HG02610 (cell line): ENCODE data around the gene ANKRD27.
"Not testable (repeated sequence)": the region's sequence is repeated elsewhere in the genome, so short reads cannot be mapped to it uniquely, and the experiment has no call there.

ENCODE experiments used
- ATAC-seq: cut with Tn5 transposase; IDR thresholded peaks from one replicate; pipeline ENCODE4 v1.9.1; 2021; ENCODE audit warnings: mild to moderate bottlenecking, moderate library complexity; ENCODE audit not compliant: unreplicated experiment

Gene ANKRD27

DNA sequence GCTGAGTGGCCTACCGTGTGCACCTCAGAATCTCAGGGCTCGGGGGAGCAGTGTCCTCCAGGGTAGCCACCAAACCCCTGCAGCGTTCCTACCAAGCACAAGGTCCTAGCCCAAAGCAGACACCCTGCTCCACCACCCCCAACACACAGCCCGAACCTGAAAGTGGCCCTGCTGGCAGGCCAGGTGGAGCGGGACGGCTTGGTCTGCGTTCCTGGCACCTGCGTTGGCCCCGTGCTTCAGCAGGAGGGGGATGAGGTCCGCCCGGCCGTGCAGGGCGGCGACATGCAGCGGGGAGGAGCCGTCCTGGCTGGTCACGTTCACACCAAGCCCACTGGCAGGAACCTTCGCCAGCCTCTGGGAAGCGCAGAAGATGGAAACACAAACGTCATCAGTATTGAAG is 67.5 kb downstream of the ANKRD27 start:
- ATAC-seq, result no peak

DNA sequence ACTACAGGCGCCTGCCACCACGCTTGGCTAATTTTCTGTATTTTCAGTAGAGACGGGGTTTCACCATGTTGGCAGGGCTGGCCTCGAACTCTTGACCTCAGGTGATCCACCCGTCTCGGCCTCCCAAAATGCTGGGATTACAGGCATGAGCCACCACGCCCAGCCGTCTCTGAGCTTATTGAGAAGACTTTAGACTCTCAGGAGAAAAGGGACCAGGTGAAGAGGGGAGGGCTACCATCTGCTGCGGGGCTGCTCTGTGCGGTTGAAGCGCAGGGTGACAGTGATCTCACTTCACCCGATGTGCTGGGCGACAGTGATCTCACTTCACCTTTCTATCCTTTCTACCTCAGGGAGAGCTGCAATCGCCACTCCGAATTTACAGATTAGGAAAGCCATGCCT is 68.7 kb downstream of the ANKRD27 start:
- no peak for ATAC-seq

DNA sequence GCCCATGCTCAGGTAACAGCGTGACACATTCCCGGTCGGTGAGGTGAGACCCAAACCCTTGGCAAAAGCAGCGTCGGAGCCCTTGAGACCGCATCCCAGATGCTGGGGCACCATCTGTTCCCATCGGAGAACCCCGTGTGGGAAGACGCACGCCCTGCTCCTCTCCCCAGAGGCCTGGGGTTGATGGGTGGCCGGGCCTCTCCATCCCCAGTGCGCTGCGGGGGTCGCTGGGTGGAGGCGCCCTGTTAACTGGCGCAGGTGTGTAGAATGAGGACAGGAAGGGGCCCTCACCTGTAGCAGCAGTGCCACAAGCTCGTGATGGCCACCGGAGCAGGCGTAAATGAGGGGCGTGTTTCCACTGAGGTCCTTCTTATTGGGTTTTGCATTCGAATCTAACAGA is 69.4 kb downstream of the ANKRD27 start:
- no peak for ATAC-seq

DNA sequence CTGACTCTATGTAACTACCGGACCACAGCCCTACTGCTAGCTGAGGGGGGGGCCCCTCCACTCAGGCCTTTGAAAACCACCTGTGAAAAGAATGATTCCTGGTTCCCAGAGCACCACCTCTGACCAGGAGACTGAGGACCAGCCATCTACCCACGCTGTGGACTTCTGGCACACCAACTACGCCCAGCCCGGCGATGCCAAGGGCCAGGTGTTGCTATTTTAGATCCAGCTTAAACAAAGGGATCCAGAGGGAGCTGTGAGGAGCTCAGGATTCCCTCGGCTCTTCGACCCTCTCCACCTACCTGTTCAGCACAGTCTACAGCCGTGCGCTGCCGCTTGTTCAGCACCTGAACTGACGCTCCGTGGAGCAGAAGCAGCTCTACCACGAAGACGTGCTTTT is 71.0 kb downstream of the ANKRD27 start:
- no peak for ATAC-seq

DNA sequence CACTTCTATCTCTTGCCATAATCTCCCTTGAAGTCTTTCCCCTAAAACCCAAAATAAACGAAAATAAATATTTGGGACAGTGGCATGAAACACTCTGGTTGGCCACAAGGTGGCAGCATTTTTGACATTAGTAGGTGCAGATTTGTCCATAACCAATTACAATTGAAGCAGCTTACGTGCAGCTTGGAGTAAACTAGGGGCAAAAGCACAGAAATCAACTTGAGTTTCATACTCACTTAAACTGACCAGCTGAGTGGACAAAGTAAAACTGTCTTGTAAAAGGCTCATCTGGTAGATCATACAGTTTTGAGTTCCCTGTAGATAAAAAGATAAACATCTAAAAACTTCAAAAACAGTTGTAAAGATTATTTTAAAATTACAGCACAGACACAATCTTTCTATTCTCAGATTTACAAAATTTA is 75.2 kb downstream of the ANKRD27 start:
- ATAC-seq, result no peak

DNA sequence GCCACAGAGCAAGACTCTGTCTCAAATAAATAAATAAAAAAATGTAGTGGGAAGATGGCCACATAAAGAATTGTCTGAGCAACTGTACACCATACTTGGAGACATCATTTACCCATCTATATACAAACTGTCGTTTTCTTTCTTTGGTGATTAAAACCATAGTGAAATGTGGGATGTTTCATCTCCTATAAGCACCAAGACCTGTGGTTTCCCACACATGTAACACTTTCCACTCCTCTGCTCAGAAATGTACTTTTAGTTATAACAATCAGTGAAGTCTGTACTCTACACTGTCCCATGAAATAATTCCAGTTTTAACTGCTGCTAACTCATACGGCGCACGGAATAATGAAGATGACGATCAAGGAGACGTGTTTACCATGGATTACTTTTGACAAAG is 75.7 kb downstream of the ANKRD27 start:
- ATAC-seq, result no peak

DNA sequence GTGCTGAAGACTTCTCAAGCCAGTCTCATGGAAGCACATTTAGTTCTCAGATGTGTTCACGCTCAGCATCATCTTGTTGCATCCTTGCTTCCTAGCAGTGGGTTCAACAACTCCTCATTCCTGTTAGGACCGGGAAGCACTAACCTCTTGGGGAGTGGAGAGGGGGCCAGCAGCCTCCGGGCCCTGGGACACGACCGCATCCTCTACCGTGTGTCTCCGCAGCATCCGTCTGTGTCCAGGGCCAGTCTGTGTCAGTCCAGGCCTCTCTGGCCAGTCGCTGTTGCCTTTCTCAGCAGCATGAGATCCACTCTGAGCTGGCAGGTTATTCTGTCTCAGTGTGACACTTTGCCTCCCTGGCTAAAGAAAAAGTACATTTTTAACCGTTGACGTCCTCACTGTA is 77.0 kb downstream of the ANKRD27 start:
- ATAC-seq, result no peak

DNA sequence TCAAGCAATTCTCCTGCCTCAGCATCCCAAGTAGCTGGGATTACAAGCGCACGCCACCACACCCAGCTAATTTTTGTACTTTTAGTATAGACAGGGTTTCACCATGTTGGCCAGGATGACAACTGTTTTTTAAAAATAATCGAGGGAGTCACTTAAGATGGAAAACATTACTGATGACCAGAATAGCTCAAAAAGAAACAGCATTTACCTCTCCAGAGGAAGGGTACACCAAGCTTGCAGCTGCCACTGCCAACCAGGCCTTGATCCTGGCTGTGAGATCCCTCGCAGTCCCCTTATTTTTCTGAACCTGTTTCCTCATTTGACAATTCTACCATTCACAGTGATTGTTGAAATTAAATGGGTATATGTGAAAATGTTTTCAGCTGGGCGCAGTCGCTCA is 79.5 kb downstream of the ANKRD27 start:
- no peak for ATAC-seq

DNA sequence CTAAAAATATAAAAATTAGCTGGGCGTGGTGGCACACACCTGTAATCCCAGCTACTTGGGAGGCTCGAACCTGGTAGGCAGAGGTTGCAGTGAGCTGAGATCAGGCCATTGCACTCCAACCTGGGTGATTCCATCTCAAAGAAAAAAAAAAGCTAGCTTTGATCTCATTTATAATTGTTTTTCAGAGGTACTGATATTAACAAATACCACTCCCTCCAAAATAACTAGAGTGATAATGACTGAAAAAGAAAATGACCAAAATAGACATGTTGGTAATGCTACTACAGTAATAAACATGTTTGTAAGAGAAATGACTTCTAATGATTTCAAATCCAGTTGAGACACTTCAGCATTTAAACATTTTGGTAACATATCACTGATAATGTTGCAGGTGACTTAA is 81.0 kb downstream of the ANKRD27 start:
- peak; percentile 9 for ATAC-seq

DNA sequence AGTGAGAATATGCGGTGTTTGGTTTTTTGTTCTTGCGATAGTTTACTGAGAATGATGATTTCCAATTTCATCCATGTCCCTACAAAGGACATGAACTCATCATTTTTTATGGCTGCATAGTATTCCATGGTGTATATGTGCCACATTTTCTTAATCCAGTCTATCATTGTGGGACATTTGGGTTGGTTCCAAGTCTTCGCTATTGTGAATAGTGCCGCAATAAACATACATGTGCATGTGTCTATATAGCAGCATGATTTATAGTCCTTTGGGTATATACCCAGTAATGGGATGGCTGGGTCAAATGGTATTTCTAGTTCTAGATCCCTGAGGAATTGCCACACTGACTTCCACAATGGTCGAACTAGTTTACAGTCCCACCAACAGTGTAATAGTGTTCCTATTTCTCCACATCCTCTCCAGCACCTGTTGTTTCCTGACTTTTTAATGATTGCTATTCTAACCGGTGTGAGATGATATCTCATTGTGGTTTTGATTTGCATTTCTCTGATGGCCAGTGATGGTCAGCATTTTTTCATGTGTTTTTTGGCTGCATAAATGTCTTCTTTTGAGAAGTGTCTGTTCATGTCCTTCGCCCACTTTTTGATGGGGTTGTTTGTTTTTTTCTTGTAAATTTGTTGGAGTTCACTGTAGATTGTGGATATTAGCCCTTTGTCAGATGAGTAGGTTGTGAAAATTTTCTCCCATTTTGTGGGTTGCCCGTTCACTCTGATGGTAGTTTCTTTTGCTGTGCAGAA is 87.1 kb downstream of the ANKRD27 start:
- not testable (repeated sequence) for ATAC-seq

DNA sequence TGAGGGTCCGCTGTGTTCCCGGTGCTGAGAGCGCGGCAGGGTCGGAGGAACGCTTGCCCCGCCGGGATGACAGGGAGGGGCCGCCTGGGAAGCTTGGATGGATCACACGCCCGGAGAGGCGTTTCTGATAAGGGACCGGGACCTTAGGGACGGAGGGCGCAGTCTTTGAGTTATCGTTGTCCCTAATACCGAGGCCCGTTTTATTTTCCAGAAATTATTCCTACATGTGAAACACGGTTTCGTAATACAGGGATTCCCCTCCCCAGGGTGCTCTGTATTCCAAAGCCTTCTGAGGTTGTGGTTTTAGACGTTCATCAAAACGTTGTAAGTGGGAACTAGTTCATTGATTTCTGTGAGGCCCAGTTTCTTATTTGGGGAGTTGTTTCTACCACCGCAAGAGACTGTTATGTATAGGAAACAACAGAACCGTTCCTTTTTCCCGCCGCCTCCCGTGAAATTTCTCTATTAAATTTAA is 93.2 kb downstream of the ANKRD27 start:
- ATAC-seq, result no peak

DNA sequence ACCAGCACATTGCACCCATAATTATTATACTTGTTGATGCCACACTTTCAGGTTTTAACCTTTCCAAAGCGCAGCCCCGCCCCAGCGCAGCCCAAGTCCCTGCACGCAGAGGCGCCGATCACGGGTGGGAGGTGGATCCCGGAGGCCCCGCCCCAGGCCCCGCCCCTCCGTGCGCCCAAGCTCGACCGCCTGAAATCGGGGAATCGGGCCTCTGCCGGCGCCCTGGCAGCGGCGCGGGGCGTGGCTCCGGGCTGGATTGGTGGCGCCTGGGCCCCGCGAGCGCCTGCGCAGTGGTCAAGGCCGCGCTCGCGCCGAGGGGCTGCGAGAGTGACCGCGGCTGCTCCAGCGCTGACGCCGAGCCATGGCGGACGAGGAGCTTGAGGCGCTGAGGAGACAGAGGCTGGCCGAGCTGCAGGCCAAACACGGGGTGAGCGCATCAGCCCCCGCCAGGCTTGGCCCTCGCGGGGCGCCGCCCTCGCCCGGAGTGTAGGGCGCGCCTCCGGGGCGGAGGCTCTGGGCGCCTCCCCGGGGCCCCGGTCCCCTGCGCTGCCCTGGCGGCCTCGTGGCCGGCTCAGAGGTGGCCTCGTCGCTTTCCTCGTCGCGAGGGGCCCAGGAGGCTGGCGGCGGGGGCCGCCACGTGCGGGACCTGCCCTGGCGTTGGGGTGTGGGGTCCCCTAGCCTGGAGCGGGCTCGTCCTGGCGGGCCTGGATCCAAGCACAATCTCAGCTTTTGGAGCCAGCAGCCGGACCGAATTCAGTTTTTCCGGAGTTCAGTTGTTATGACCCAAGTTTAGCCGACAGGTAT is 93.9 kb downstream of the ANKRD27 start, which contains the start of gene PDCD5:
PDCD5 (plus strand) TSS at position 290 of the 804 bp plus-strand sequence; CDS start at position 362, 72 bp downstream.
- peak; percentile 92 for ATAC-seq

DNA sequence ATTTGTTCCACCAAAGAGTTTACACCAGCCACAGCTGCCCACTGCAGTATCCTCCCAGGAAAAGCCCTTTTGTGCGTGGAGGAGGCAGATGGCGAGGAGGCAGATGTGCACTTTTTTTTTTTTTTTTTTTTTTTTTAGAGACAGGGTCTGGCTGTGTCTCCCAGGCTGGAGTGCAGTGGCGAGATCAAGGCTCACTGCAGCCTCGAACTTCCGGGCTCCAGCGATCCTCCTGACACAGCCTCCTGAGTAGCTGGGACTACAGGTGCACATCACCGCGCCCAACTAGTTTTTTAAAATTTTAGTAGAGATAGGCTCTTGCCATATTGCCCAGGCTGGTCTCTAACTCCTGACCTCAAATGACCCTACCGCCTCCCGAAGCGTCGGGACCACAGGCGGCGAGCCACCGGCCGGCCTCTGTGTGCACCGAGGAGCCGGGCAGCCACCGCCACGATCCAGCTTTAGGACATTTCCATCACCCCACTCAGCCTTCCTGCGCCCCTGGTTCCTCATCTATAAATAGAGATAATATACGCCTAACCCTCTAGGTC is 94.6 kb downstream of the ANKRD27 start:
- peak; percentile 12 for ATAC-seq

DNA sequence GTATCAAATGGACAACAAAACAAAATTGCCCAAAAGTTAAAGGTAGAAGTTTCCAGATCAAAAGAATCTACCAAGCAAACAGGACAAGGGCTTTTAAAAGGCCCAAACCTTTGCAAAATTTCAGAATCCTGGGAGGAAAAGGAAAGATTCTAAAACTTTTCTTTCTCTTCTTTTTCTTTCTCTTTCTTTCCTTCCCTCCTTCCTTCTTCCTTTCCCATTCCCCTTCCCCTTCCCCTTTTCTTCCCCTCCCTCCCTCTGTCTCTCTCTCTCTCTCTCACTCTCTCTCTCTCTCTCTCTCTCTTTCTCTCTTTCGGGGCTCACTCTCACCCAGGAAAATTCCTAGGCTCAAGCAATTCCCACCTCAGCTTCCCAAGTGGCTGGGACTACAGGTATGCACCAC is 98.2 kb downstream of the ANKRD27 start:
- ATAC-seq, result no peak

DNA sequence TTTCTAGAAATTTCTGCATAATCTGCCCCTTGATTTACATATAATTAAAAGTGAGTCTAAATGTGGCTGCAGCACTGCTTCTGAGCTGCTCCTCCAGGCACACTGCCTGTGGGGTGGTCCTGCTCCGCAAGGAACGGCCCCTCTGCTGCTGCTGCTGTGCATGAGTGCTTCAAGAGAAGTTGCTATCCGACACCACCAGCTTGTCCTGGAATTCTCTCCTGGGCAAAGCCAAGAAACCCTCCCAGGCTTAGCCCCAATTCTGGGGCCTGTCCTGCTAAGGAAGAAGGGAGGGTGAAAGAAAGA is 101.5 kb downstream of the ANKRD27 start:
- ATAC-seq, result no peak

DNA sequence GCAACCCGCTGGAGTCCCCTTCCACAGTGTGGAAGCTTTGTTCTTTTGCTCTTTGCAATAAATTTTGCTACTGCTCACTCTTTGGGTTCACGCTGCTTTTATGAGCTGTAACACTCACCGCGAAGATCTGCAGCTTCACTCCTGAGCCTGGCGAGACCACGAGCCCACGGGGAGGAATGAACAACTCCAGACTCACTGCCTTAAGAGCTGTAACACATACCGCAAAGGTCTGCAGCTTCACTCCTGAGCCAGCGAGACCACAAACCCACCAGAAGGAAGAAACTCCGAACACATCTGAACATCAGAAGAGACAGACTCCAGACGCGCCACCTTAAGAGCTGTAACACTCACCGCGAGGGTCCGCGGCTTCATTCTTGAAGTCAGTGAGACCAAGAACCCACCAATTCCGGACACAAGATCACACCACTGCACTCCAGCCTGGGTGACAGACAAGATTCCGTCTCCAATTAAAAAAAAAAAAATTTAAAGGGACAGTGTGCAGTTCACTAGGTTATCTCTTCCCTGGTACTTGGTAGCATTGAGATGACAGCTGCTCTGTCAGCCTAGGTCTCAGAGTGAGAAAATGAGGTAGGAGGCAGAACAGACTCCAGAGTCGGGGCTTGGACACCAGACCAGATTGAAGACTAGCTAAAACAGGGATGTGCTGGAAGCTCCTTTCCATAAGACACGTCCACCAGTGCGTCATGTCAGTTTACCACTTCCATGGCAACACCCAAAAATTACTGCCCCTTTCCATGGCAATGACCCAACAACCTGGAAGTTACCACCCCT is 102.1 kb downstream of the ANKRD27 start:
- ATAC-seq, result not testable (repeated sequence)

DNA sequence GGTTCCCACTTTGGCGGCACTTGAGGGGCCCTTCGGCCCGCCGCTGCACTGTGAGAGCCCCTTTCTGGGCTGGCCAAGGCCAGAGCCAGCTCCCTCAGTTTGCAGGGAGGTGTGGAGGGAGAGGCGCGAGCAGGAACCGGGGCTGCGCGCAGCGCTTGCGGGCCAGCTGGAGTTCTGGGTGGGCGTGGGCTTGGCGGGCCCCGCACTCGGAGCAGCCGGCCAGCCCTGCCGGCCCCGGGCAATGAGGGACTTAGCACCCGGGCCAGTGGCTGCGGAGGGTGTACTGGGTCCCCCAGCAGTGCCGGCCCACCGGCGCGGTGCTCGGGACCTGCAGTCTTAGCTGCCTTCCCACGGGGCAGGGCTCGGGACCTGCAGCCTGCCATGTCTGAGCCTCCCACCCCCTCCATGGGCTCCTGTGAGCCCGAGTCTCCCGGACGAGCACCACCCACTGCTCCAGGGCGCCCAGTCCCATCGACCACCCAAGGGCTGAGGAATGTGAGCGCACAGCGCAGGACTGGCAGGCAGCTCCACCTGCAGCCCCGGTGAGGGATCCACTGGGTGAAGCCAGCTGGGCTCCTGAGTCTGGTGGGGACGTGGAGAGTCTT is 103.4 kb downstream of the ANKRD27 start:
- ATAC-seq, result not testable (repeated sequence)

DNA sequence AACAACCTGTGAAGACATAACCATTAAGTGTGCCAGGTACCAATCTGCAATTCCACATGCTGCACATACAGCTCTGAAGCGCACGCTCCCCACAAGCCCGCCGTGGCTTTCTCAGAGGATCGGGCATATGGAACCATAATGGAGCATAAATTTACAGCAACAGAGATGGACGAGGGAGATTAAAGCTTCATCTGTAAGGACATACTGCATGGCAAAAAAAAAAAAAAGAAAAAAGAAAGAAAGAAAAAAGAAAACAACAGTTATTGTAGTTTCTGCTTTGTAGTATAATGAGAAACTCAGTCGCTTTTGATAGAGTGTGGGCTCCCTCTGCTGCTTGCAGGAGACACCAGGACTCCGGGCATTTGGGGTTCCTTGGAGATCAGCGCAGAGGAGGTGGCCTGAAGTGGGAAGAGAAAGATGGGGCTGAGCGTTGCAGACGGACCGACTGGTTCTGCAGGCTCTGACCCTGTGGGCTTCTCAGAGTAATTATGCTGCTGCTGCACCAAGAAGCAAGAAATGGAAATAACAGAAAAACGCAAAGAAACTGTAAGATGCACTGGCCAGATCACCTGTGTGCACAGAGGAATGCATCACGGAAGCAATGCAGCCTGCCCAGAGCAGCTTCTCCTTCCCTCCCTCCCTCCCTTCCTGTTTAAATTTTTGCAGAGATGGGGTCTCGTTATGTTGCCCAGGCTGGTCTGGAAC is 104.7 kb downstream of the ANKRD27 start:
- ATAC-seq, result no peak

DNA sequence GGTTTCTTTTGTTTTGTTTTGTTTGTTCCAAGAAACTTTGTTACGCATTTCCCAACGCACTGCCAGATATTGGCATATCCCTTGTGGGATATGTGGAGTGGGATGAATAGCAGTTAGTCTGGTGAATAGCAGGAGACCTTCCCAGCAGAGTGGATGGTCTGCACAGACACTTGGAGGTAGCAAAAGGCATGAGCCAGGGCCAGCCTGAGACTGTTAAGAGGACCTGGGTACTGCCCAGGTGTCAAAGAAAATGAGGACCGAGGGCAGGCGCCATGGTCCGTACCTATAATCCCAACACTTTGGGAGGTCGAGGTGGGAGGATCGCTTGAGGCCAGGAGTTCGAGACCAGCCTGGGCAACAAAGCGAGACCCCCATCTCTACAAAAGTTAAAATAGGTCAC is 107.5 kb downstream of the ANKRD27 start:
- ATAC-seq, result no peak

DNA sequence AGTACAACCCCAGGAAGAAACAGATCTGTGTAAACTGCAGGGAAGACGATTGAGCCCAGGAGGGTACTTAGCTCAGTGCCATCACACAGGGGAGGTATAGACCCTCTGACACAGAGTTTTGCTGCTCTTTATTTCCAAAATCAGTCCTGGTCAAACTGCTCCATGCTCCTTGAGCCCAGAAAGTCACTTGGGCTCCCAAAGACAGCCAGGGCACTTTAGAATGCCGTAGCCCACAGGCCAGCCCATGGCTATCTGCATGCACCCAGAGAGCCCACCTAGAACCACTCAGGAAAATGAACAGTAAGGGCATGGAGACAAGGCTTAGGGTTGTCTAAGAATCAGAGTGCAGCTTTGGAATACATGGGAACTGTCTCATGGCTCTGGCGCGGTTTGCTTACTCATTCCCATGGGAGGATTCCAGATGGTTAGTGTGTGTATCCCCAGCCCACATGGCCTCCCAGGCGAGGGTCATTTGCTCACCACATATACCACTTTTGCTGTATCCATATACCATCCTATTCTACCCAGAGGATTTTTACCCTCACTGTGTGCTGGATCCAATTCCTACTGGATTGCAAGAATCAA is 108.6 kb downstream of the ANKRD27 start:
- no peak for ATAC-seq
